HUDEP-2 (cell line): ENCODE measurements around the gene CHD9.
A peak's percentile ranks its signal among the peaks of the same experiment; 100 is the strongest.
"Not testable (repeated sequence)": the region's sequence is repeated elsewhere in the genome, so short reads cannot be mapped to it uniquely, and the experiment has no call there.

Experiments used
- DNase-seq, 76 experiments: peaks; one replicate each; lab custom pipeline; 2025; ENCODE audit not compliant: unreplicated experiment in 76 of 76; lab: John Stamatoyannopoulos, UW

CHD9 gene

DNA sequence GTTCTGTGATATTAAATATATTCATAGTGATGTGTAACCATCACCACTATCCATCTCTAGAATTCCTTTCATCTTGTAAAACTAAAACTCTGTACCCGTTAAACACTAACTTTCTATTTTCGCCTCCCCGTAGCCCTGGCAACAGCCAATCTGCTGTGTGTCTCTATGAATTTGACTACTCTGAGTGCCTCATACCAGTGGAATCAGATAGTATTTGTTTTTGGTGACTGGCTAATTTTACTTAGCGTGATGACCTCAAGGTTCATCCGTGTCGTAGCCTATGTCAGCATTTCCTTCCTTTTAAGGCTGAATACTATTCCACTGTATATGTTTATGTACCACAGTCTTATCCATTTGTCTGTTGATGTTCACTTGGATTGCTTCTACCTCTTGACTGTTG, 18.2 kb downstream of the CHD9 start:
- DNase-seq = no peak

GRCh38 chr16:53074296-53074695, 19.5 kb downstream of the CHD9 start:
- not testable (repeated sequence) for DNase-seq

DNA sequence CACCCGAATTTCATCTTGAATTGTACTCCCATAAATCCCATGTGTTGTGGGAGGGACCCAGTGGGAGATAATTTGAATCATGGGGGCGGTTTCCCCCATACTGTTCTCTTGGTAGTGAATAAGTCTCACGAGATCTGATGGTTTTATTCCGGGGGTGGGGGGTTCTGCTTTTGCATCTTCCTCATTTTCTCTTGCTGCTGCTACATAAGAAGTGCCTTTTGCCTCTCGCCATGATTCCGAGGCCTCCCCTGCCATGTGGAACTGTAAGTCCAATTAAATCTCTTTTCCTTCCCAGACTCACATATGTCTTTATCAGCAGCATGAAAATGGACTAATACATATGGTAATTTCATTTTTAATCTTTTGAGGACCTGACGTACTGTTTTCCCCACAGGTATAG, 20.7 kb downstream of the CHD9 start:
- not testable (repeated sequence) for DNase-seq

DNA sequence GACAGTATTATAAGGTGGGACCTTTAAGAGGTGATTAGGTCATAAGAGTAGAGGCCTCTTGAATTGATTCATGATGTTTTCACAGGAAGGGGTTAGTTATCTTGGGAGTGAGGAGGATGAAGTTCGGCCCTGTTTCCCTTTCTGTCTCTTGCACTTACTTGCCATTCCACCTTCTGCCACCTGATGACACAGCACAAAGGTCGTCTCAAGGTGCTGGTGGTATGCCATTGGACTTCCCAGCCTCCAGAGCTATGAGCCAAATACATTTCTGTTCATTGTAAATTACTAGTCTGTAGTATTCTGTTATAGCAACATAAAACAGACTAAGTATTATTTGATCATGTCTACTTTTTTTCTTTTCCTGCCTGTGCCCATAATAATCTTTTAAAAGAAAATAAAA, 23.5 kb downstream of the CHD9 start:
- DNase-seq = no peak

- no peak for DNase-seq
Observed at GRCh38 chr16:53078765-53079485, 24.1 kb downstream of the CHD9 start.

- DNase-seq = no peak
Observed at GRCh38 chr16:53080345-53081031, 25.7 kb downstream of the CHD9 start.

DNA sequence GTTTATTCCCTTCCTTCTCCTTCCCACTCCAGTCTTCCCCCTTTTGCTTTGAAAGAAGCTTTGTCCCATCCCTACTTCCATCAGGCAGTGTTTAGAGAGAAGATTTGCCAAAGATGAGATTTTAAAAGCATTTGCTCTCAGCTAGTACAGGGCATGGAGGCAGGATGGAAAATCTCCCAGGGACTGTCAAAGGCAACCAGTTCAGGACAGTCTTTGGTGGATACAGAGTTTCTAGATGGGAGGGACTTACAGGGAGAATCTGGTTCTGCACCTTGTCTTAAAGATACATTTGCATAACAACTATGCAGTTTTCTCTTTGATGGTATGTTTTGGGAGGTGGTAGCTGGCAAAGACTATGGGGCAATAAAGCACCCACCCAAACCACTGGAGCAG, 26.2 kb downstream of the CHD9 start:
- DNase-seq = no peak

GRCh38 chr16:53081686-53082407, 27.1 kb downstream of the CHD9 start:
- DNase-seq = no peak

DNA sequence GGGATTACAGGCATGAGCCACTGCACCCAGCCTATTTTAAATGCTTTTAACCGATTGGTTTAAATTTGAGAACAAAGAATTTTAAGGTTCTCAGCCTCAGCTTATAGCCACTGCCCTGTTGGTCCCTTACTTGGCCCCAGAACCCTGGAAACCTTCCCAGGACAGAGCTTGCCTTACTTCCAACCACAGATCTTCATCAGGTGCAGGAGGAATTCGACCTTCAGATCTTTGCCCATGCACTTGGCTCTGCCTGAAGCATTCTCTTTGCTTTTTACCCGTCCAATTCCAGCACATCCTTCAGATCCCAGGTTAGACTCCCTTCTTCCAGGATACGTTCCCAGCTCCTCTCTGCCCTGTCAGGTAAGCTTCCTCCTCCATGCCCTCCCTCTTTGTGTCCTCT, 27.7 kb downstream of the CHD9 start:
- no peak for DNase-seq

DNA sequence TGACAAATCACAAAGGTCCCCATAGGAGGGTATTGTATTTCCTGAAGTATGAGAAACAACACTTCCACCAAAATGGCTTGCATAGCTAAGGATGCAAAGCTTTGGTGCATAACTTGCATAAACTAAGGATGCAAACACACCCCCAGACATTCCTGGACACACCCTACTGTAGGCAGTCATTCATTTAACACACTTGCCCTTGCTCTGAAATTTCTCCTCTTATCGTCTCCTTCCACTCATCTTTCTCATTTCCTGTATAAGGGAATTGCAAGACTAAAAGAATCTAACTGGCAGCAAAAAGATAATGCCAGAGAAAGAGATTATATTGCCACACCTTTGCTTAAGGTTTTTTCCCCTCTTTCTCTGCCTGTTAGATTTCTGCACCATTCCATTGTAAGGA, 28.3 kb downstream of the CHD9 start:
- DNase-seq = peak in 14 of 76 experiments; percentile 3 to 38 (median 16)

DNA sequence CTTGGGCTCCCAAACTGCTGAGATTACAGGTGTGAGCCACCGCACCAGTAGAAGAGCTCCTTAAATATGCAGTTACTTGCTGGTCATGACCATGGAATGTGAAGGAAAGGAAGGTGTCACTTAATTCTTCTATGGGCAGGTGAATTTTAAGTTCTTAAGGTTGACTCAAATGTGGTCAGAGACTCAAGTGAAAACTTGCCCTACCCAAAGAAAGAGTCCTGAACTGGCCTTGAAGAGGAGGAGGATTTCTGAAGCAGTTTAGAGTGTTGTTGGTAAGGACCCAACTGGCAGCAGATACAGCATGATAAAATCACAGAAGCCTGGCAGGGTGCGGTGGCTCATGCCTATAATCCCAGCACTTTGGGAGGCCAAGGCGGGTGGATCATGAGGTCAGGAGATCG, 29.4 kb downstream of the CHD9 start:
- DNase-seq = peak in 19 of 76 experiments; percentile 4 to 45 (median 10)

GRCh38 chr16:53084746-53085334, 30.0 kb downstream of the CHD9 start:
- no peak for DNase-seq

DNA sequence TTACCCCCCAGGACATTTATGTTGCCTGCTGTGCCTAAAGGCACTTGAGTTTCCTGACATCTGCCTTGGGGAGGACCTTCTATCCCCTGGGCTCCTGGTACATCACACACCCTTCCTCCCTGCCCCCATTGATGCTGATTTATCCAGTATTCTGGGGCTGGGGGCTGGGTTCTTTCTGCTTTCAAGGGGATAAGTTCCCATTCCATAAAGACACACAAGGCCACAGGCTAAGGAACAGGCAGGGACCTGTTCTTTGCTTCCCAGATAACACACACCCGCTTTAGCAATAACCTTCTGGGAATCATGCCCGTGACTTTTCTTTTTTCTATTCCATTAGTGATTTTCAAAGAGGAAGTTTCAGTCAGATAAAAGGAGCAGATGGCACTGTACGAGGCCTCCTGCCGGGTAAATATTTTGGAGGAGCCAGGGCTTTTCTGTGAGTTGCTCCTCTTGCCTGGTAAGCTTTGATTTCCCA, 30.6 kb downstream of the CHD9 start:
- no peak for DNase-seq

DNA sequence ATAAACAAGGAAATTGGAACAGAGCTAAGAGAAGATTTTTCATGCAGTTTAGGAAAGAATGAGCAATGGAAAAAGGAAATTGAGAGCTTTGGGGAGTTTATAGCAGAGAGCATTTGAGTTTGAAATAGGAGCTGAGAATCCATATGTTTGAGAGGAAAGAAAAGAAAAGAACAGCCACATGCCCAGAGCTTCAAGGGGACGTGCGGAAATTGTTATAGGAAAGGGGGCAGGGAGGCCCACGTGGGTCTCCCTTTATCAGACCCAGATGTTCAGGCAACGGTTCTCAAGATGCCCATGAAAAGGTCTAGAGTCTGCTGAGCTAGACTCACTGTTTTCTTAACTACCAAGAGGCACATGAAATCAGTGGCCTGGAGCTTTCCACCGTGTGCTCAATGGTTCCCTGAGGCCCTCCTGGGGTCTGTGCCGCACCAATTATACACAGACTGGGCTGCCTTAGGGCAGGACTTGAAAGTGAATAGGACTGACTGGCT, 31.2 kb downstream of the CHD9 start:
- peak in 22 of 76 experiments; percentile 3 to 60 (median 17) for DNase-seq

DNA sequence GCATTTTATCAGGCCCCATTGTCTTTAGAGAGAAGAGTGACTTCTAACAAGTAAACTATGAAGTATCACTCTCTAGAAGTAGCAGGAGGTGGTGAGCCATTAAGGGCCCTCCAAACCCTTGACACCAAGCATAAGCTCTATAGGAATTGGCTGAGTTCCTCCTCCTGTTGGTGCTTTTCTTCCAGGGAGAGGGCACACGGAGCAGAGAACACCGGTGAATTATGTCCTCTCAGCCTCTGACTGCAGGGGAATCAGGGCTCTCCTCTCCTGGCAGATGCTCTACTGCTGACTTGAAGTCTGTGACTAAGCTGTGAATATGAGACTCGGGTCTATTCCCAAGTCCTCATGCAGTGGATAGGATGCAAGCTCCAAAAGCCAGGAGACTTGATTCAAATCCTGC, 32.3 kb downstream of the CHD9 start:
- DNase-seq = no peak

- no peak for DNase-seq
Observed at GRCh38 chr16:53089434-53090285, 34.9 kb downstream of the CHD9 start.

DNA sequence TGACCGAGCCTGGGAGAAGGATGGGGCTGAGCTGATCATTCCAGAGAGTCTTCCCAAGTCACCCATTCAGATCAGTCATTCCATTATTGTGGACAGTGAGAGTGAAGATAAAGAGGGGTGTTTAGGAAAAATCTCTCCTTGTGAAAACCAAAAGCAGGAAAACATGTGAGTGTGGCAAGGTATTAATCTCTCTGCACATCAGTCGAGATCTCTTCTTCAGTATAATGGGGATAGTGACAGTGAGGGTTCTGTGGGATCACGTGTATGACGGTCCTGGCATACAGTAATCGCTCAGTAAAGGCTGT, 35.4 kb downstream of the CHD9 start:
- DNase-seq = no peak

DNA sequence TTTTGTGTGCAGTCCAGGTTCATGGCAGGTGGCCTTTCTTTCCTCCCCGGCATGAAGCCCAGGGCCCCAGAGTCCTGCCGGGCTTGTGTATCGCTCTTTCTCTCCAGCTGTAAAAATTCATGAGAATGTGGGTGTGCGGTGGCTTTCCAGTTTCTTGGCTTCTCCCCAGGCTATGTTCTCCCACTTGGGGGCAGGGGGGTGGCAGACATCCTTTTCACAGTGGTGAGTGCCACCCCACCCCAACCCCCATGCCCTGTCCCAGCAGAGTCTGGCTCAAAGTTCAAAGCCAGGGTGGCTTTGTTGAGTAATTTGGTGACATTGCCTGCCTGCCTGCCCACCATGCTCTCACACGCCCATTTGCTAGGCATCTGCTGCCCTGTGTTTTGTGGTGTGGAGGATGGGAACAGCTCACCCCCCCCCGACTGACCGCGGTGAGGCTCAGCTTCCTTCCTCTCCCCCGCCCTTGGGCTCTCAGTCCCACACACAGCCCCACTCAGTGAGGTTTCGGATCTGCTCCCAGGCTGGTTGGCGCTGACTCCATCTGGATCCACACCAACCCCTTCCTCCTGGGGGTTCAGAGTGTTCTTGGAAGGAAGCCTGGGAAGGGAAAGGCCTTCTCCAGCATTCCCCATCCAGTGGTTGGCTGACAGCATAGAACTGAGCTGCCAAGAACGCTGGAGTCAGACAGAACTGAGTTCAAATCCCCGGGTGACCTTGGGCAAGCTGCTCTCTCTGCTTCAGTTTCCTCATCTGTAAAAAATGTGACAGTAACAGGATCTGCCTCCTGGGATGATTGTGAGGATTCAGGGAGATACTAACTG, 36.0 kb downstream of the CHD9 start:
- DNase-seq = no peak

- no peak for DNase-seq
Observed at GRCh38 chr16:53091466-53092211, 36.8 kb downstream of the CHD9 start.
